ENCODE data around the gene ADPGK.
A peak's percentile ranks its signal among the peaks of the same experiment; 100 is the strongest.
"Not testable (repeated sequence)": the region's sequence is repeated elsewhere in the genome, so short reads cannot be mapped to it uniquely, and the experiment has no call there.

ADPGK gene

DNA sequence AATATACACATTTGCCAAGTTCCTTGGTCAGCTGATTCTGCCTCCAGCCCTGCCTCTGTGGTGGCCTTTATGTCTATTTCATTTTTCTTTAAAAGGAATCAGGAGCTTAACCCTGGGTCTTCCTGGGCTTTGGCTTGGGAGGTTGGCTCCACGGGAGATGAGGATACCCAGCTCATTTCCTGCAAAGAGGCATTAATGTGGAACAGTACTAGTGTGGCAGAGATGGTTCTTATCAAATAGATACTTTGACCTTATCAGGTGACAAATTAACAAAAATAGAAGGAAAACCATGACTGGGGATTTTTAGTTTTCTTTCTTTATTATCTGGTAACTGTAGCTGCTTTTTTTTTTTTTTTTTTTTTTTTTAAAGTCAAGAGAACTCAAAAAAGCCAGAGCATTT is 54.7 kb downstream of the ADPGK start:
- TF ChIP-seq, protein P1, sequence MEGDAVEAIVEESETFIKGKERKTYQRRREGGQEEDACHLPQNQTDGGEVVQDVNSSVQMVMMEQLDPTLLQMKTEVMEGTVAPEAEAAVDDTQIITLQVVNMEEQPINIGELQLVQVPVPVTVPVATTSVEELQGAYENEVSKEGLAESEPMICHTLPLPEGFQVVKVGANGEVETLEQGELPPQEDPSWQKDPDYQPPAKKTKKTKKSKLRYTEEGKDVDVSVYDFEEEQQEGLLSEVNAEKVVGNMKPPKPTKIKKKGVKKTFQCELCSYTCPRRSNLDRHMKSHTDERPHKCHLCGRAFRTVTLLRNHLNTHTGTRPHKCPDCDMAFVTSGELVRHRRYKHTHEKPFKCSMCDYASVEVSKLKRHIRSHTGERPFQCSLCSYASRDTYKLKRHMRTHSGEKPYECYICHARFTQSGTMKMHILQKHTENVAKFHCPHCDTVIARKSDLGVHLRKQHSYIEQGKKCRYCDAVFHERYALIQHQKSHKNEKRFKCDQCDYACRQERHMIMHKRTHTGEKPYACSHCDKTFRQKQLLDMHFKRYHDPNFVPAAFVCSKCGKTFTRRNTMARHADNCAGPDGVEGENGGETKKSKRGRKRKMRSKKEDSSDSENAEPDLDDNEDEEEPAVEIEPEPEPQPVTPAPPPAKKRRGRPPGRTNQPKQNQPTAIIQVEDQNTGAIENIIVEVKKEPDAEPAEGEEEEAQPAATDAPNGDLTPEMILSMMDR (IDR thresholded peaks at IDR 0.05; ENCODE audit: extremely low read depth, insufficient read depth, missing control alignments), result no peak
- in situ Hi-C loops (cut with MboI; ENCODE audit: low pct_unique_long_range_greater_than_20kb, low sequenced_read_pairs, unreplicated experiment), result loop anchor here (10.0 kb wide), 1 partner anchor 46 kb away; no protein-coding TSS in a partner anchor
- DNase-seq (ENCODE audit: low spot score), result no peak

DNA sequence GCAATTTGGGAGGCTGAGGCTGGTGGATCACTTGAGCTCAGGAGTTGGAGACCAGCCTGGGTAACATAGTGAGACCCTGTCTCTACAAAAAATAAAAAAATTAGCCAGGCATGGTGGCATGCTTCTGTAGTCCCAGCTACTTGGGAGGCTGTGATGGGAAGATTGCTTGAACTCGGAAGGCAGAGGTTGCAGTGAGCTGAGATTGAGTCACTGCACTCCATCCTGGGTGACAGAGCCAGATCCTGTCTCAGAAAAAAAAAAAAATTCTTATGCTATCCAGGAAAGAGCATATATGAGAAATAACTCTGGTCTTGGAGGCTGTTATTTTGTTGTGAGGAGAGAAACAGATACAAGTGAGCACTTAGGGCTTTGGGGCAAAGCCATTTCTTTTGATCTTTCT is 55.3 kb downstream of the ADPGK start:
- in situ Hi-C loops (cut with MboI; ENCODE audit: low pct_unique_long_range_greater_than_20kb, low sequenced_read_pairs, unreplicated experiment), result loop anchor here (10.0 kb wide), 1 partner anchor 47 kb away; no protein-coding TSS in a partner anchor
- DNase-seq (ENCODE audit: low spot score), result not testable (repeated sequence)

DNA sequence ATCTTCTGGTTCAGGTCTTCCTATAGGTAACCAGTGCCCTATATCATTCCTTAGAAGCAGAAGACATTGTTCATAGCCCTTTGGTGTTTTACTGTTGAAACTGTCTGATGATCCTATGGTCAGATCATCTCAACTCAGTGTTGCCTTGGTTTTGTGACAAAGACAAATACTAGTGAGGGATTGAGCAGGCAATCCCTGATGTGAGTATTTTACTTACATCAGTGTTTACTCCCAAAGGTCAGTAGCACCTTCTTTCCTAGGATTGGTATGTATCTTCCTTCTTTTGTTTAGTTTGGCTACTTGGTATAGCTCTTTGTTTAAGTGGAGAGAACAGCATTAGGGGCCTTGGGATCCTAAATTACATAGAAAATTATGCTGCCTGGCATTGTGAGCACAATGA is 56.4 kb downstream of the ADPGK start:
- DNase-seq (ENCODE audit: low spot score), result no peak
- in situ Hi-C loops (cut with MboI; ENCODE audit: low pct_unique_long_range_greater_than_20kb, low sequenced_read_pairs, unreplicated experiment), result loop anchor here (10.0 kb wide), 1 partner anchor 48 kb away; no protein-coding TSS in a partner anchor

DNA sequence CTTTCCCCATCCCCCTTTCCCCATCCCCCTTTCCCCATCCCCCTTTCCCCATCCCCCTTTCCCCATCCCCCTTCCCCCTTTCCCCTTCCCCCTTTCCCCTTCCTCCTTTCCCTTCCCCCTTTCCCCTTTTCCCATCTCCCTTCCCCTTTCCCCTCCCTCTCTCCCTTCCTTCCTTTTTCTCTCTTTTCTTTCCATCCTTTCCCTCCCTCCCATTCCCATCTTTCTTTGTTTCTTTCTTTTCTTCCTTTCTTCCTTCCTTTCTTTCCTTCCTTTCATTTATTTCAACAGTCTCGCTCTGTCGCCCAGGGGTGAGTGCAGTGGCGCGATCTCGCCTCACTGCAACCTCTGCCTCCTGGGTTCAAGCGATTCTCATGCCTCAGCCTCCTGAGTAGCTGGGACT is 57.7 kb downstream of the ADPGK start:
- in situ Hi-C loops (cut with MboI; ENCODE audit: low pct_unique_long_range_greater_than_20kb, low sequenced_read_pairs, unreplicated experiment), result loop anchor here (10.0 kb wide), 1 partner anchor 49 kb away; no protein-coding TSS in a partner anchor

More for the DNA sequence above, 56.4 kb downstream of the ADPGK start:
- TF ChIP-seq, protein P1 (IDR thresholded peaks at IDR 0.05; ENCODE audit: extremely low read depth, insufficient read depth, missing control alignments), result no peak

DNA sequence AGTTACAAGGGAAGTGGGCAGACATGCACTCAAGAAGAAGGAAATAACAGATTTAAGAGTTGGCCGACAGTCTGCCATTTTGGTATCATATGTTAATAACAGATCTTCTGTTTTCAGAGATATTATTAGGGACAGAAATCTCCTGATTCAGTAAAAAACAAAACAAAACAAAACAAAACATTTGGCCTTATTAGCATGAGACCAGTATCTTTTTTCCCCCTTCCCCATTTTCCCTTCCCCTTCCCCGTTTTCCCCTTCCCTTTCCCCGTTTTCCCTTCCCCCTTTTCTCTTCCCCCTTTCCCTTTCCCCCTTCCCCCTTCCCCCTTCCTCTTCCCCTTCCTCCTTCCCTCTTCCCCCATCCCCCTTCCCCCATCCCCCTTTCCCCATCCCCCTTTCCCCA is 58.1 kb downstream of the ADPGK start:
- TF ChIP-seq, protein P1 (IDR thresholded peaks at IDR 0.05; ENCODE audit: extremely low read depth, insufficient read depth, missing control alignments), result no peak
- in situ Hi-C loops (cut with MboI; ENCODE audit: low pct_unique_long_range_greater_than_20kb, low sequenced_read_pairs, unreplicated experiment), result loop anchor here (10.0 kb wide), 1 partner anchor 49 kb away; no protein-coding TSS in a partner anchor
- DNase-seq (ENCODE audit: low spot score), result no peak

More for the DNA sequence above, 57.7 kb downstream of the ADPGK start:
- DNase-seq (ENCODE audit: low spot score), result not testable (repeated sequence)

DNA sequence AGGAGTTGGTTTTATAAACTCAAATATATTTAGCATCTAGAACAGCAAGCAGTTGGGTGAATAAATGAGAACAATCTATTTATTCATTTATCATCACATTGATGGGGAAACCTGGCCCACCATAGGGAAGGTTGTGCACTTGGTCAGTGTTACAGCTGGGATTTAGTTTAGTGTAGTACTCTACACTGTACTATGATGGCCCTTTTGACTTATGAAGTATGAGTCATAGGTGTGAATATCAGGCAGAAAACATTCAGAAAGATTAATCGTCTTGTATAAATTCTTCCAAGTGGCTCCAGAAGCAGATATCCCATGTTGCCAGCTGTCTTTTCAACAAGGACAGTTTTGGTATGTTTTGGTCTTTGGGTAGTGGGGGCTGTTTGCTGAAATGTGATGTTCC is 59.5 kb downstream of the ADPGK start:
- TF ChIP-seq, protein P1 (IDR thresholded peaks at IDR 0.05; ENCODE audit: extremely low read depth, insufficient read depth, missing control alignments), result no peak
- in situ Hi-C loops (cut with MboI; ENCODE audit: low pct_unique_long_range_greater_than_20kb, low sequenced_read_pairs, unreplicated experiment), result loop anchor here (10.0 to 25.0 kb wide), 3 partner anchors 51 to 513 kb away; no protein-coding TSS in a partner anchor
- DNase-seq (ENCODE audit: low spot score), result no peak

DNA sequence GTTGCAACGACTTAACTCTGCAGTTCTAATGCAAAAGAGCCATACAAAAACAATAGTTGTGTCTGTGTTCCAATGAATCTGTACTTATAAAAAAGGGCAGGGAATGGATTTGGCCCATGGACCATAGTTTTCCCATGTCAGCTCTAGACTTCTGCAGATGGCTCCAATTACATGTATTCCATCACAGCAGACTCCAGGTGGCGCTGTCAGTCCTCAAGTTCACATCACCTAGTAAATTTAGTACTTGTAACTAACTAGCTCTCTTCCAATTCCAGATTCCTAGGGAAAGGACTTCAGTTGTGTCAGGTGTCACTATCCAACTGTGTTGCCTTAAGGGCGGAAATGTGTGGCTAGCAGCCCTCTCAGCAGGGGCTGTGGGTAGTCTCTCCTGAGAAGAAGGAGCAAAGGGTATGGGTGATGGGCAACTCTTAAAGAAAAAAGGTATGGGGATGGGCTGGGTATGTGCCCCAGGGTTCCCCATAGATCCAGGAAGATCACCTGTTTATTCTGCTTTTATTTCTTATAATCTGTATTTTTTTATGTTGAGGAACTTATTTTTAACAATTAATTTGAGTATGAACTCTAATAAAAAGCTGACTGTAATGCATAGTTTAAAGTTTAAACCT is 61.4 kb downstream of the ADPGK start:
- in situ Hi-C loops (cut with MboI; ENCODE audit: low pct_unique_long_range_greater_than_20kb, low sequenced_read_pairs, unreplicated experiment), result loop anchor here (10.0 to 25.0 kb wide), 3 partner anchors 53 to 515 kb away; no protein-coding TSS in a partner anchor
- peak; percentile 41 for DNase-seq (ENCODE audit: low spot score)
- TF ChIP-seq, protein P1 (IDR thresholded peaks at IDR 0.05; ENCODE audit: extremely low read depth, insufficient read depth, missing control alignments), result peak; percentile 80

DNA sequence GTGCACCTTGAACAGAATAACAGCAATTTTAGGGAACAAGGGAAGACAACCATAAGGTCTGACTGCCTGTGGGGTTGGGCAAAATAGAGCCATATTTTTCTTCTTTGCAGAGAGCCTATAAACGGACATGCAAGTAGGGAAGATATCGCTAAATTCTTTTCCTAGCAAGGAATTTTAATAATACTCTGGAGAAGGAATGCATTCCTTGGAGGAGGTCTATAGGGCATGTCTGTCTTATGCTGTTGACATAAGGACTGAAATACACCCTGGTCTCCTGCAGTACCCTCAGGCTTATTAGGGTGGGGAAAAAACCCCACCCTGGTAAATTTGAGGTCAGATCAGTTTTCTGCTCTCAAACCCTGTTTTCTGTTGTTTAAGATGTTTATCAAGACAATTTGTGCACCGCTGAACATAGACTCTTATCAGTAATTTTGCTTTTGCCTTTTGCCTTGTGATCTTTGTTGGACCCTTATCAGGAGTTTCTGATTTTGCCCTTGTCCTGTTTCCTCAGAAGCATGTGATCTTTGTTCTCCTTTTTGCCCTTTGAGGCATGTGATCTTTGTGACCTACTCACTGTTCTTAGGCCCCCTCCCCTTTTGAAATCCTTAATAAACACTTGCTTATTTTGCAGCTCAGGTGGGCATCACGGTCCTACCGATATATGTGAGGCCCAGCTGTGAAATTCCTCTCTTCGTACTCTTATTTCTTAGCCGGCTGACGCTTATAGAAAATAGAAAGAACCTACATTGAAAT is 74.8 kb downstream of the ADPGK start:
- not testable (repeated sequence) for DNase-seq (ENCODE audit: low spot score)
- in situ Hi-C loops (cut with MboI; ENCODE audit: low pct_unique_long_range_greater_than_20kb, low sequenced_read_pairs, unreplicated experiment), result loop anchor here (25.0 kb wide), 2 partner anchors 379 to 529 kb away; no protein-coding TSS in a partner anchor
